SKM-1 (cell line): ENCODE measurements around the gene RETREG1.
"Not testable (repeated sequence)": the region's sequence is repeated elsewhere in the genome, so short reads cannot be mapped to it uniquely, and the experiment has no call there.

Experiments used
- DNase-seq: peaks from one replicate; lab custom pipeline; 2025; ENCODE audit not compliant: unreplicated experiment; lab: John Stamatoyannopoulos, UW

The RETREG1 gene

DNA sequence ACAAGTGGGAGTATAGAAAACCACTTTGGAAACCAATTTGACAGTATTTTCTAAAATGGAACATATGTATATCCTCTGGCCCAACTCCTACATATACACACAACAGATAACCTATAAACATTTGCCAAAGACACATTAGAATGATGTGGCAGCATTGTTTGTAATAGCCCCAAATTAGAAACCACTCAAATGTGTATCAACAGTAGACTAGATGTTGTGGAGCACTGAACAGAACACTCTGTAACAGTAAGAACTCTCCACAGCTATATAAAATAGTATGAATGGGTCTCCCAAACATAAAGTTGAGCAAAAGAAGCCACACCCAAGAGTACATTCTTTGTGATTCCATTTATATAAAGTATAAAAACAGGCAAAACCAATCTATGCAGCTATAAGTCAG, 157.3 kb downstream of the RETREG1 start:
- no peak for DNase-seq

- no peak for DNase-seq
These were observed 158.9 kb downstream of the RETREG1 start for GRCh38 chr5:16457853-16458252.

- no peak for DNase-seq
These were observed 159.3 kb downstream of the RETREG1 start for GRCh38 chr5:16457451-16457850.

DNA sequence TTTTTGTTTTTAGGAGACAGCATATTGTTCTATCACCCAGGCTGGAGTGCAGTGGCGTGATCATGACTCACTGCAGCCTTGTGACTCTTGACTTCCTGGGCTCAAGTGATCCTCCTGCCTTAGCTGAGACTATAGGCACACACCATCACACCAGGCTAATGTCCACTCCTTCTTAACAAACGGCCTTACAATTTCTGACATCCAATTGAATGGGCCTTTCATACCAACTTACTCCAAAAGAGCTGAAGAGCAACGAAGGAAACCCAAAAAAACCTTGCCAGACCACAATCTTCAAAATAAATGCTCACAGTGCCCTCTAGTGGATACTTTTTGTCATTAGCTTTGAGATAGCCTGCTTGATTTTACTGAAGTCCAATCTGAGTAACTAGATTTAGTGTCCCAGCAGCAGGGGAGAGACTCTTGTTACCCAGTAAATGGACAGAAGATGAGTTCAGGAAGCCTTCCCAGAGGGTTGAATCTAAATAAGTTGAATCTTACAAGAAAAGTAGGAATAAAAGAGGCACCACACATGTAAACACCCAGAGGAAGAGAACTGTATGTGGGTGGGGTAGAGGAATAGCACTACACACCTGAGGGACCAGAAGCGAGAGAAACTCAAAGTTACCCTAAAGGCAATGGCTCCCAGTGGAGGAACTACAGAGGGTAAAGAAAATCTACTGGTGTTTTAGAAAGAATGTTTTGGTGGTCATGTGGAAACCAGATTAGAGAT, 160.5 kb downstream of the RETREG1 start:
- DNase-seq, result peak; percentile 60

- DNase-seq, result no peak
These were observed 161.1 kb downstream of the RETREG1 start for GRCh38 chr5:16455668-16456067.

DNA sequence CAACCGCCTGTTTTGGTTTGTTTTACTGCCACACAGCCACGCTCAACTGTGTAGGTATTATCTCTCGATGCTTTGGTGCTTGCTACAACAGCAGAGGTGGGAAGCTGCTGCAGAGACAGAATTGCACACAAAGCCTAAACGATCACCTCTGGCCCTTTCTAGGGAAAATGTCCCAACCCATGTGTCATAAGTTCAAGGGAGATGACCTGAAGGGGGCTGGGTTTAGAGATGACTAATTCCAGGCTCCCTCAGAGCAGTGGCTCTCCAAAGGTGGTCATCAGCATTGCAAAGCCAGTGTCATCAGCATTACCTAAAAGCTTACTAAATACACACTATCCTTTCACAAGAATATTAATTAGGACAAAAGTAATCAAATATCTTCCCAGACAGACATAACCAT, 162.1 kb downstream of the RETREG1 start:
- no peak for DNase-seq

DNA sequence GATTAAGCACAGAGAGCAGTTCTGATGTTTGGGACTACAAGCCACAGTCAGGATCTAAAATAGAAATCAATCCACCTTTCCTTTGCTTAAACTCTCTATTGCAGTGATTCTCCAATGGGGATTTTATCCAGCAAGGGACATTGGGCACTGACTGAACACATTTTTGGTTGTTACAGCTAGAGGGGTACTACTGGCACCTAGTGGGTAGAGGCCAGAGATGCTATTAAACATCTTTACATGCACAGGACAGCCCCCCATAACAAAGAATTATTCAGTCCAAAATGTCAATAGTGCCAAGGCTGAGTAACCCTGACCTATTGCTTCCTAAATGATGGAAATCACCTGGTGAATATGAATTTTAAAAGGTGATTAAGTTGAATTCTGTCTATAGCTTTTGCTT, 163.2 kb downstream of the RETREG1 start:
- no peak for DNase-seq

GRCh38 chr5:16450163-16450562, 166.6 kb downstream of the RETREG1 start:
- DNase-seq, result no peak

GRCh38 chr5:16446993-16447392, 169.8 kb downstream of the RETREG1 start:
- DNase-seq, result no peak

DNA sequence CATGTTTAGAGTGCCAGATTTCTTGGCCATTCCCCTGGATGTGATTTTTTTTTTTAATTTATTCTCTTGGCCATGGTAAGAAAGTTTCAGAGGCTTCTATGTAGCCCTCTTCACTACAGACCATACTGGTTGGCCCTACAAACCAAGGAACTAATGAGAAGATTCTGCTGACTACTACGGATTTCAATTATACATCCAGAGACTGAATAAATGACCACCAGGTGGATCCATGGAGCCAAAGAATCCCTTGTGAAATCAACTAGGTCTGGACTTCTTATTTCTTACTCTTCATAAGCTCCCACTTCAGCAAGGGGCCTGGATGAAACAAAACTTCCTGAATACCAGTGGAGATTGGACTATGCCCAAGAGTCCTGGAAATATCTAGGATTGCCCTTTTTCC, 178.8 kb downstream of the RETREG1 start:
- DNase-seq, result no peak

DNA sequence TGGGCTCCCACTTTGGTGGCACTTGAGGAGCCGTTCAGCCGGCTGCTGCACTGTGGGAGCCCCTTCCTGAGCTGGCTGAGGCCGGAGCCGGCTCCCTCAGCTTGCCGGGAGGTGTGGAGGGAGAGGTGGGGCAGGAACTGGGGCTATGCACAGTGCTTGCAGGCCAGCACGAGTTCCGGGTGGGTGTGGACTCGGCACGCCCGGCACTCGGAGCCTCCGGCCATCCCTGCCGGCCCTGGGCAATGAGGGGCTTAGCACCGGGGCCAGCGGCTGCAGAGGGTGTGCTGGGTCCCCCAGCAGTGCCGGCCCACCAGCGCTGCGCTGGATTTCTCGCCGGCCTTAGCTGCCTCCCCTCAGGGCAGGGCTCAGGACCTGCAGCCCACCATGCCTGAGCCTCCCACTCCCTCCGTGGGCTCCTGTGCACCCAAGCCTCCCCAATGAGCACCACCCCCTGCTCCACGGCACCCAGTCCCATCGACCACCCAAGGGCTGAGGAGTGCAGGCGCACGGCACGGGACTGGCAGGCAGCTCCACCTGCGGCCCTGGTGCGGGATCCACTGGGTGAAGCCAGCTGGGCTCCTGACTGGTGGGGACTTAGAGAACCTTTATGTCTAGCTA, 180.6 kb downstream of the RETREG1 start:
- not testable (repeated sequence) for DNase-seq

GRCh38 chr5:16431490-16431889, 185.3 kb downstream of the RETREG1 start:
- DNase-seq, result no peak

DNA sequence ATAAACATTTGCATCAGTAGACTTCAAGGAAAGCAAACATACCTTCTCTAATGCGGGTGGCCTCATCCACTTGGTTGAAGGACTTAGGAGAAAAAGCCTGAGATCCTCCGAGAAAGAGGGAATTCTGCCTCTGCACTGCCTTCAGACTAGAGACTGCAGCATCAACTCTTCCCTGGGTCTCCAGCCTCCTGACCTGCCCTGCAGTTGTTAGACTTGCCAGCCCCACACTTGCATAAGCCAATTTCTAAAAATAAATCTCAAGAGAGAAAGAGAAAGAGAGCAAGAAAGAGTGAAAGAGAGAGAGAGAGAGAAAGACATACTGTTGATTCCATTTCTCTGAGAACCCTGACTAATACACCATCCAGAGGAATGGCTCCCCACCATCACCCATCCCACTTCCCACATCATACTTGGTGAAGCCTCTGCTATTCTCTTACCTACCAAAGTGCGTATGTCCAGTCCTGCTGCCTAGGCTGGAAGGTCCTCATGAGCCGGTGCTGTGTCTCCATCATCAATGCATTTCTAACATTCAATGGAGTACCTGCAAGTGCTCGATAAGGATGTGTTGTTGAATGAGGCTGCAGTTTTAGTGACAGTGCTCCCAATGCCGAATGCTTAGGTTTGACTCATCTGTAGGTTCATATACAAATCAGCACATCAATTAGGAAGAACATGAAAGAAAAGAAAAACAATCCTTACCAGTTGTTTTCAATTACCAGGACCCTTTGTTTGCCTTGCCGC, 186.3 kb downstream of the RETREG1 start:
- no peak for DNase-seq

DNA sequence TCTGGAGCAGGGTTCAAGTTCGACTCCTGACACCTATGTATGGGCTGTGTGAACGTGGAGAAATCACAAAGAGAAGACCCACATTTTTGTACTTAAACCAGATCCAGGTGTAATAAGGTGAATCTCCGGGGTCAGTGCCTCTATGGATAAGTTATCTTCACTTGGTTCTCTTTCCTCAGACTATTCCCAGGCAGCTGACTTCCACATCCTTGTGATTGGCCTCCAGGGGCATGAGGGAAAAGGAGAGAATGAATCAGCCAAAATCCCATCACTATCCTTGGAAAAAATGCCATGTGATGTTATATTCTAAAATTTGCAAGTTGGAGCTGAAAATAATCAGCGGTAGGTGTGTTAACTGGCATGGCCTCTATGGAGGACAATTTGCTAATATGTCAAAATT, 188.4 kb downstream of the RETREG1 start:
- no peak for DNase-seq

DNA sequence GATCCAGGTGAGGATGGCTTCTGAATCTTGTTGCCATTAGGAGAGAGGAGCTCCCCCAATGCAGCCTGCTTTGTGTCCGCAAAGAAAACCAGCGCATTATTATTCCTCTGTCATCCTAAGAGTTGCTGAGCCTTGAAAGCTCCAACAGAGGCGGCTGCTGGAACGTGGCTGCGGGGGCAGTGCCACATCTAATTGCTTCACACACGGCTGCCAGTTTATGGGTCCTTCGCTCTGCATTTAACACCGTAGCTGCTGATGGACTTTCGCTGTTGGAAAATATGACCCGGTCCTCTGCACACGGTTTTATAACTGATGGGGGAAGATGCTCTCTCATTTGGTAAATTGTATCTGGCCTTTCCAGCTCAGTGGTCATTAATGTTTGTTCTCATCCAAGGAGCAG, 189.2 kb downstream of the RETREG1 start:
- DNase-seq, result no peak
